ENCODE measurements around the gene CEMIP2.

The CEMIP2 gene

GRCh38 chr9:71655141-71655540 is 113.2 kb downstream of the CEMIP2 start:
- Mint-ChIP-seq H3K4me3 (no peak overlapping the region), H3K9me3 (peaks cover 17% of the 10 kb centered on the region), H3K27ac (no peak overlapping the region), H3K27me3 (peaks cover 3% of the 10 kb centered on the region), H3K4me1 (ENCODE audit: low read depth) (peaks cover 3% of the 10 kb centered on the region), H3K36me3 (ENCODE audit: low read depth) (no peaks in the 10 kb centered on the region)
- no peak for DNase-seq

- peaks cover 3% of the 10 kb centered on the region for H3K27me3 Mint-ChIP-seq
- no peaks in the 10 kb centered on the region for H3K36me3 Mint-ChIP-seq (ENCODE audit: low read depth)
- peaks cover 9% of the 10 kb centered on the region for H3K9me3 Mint-ChIP-seq
- H3K27ac Mint-ChIP-seq = no peak overlapping the region
- DNase-seq = no peak
- peaks cover 7% of the 10 kb centered on the region for H3K4me1 Mint-ChIP-seq (ENCODE audit: low read depth)
- H3K4me3 Mint-ChIP-seq = no peak overlapping the region
Measured at GRCh38 chr9:71652480-71652879, 115.8 kb downstream of the CEMIP2 start.

- no peak overlapping the region for H3K4me3 Mint-ChIP-seq
- peaks cover 17% of the 10 kb centered on the region for H3K4me1 Mint-ChIP-seq (ENCODE audit: low read depth)
- no peak overlapping the region for H3K27ac Mint-ChIP-seq
- H3K36me3 Mint-ChIP-seq (ENCODE audit: low read depth) = no peaks in the 10 kb centered on the region
- no peaks in the 10 kb centered on the region for H3K9me3 Mint-ChIP-seq
- no peaks in the 10 kb centered on the region for H3K27me3 Mint-ChIP-seq
- DNase-seq = no peak
Measured at GRCh38 chr9:71648453-71648852, 119.9 kb downstream of the CEMIP2 start.

GRCh38 chr9:71647094-71647591 is 121.2 kb downstream of the CEMIP2 start:
- Mint-ChIP-seq H3K9me3 (no peaks in the 10 kb centered on the region), H3K4me3 (peak overlapping the region; percentile 33), H3K27me3 (no peaks in the 10 kb centered on the region), H3K4me1 (ENCODE audit: low read depth) (peaks cover 17% of the 10 kb centered on the region), H3K27ac (no peak overlapping the region), H3K36me3 (ENCODE audit: low read depth) (no peaks in the 10 kb centered on the region)
- DNase-seq = no peak

GRCh38 chr9:71646131-71646530 is 122.2 kb downstream of the CEMIP2 start:
- H3K4me3 Mint-ChIP-seq = no peak overlapping the region
- peaks cover 17% of the 10 kb centered on the region for H3K4me1 Mint-ChIP-seq (ENCODE audit: low read depth)
- H3K27ac Mint-ChIP-seq = no peak overlapping the region

GRCh38 chr9:71644819-71645362 is 123.4 kb downstream of the CEMIP2 start:
- H3K4me3 Mint-ChIP-seq = no peak overlapping the region
- H3K27me3 Mint-ChIP-seq = no peaks in the 10 kb centered on the region
- H3K9me3 Mint-ChIP-seq = no peaks in the 10 kb centered on the region
- H3K4me1 Mint-ChIP-seq (ENCODE audit: low read depth) = peaks cover 20% of the 10 kb centered on the region
- no peak for DNase-seq
- H3K36me3 Mint-ChIP-seq (ENCODE audit: low read depth) = no peaks in the 10 kb centered on the region
- no peak overlapping the region for H3K27ac Mint-ChIP-seq

More at GRCh38 chr9:71646131-71646530, 122.2 kb downstream of the CEMIP2 start:
- H3K9me3 Mint-ChIP-seq = no peaks in the 10 kb centered on the region
- no peak for DNase-seq
- H3K27me3 Mint-ChIP-seq = no peaks in the 10 kb centered on the region
- H3K36me3 Mint-ChIP-seq (ENCODE audit: low read depth) = no peaks in the 10 kb centered on the region

GRCh38 chr9:71643330-71643729 is 125.0 kb downstream of the CEMIP2 start:
- no peak for DNase-seq
- H3K27ac Mint-ChIP-seq = no peak overlapping the region
- no peaks in the 10 kb centered on the region for H3K27me3 Mint-ChIP-seq
- H3K9me3 Mint-ChIP-seq = no peaks in the 10 kb centered on the region
- no peaks in the 10 kb centered on the region for H3K36me3 Mint-ChIP-seq (ENCODE audit: low read depth)
- H3K4me1 Mint-ChIP-seq (ENCODE audit: low read depth) = peaks cover 35% of the 10 kb centered on the region
- H3K4me3 Mint-ChIP-seq = no peak overlapping the region

- peaks cover 35% of the 10 kb centered on the region for H3K4me1 Mint-ChIP-seq (ENCODE audit: low read depth)
- H3K9me3 Mint-ChIP-seq = no peaks in the 10 kb centered on the region
- no peak overlapping the region for H3K27ac Mint-ChIP-seq
- no peaks in the 10 kb centered on the region for H3K27me3 Mint-ChIP-seq
- no peak for DNase-seq
- no peaks in the 10 kb centered on the region for H3K36me3 Mint-ChIP-seq (ENCODE audit: low read depth)
- H3K4me3 Mint-ChIP-seq = no peak overlapping the region
Measured at GRCh38 chr9:71642056-71642455, 126.3 kb downstream of the CEMIP2 start.

GRCh38 chr9:71638627-71639026 is 129.7 kb downstream of the CEMIP2 start:
- no peak for DNase-seq

GRCh38 chr9:71637926-71638325 is 130.4 kb downstream of the CEMIP2 start:
- Mint-ChIP-seq H3K36me3 (ENCODE audit: low read depth) (no peaks in the 10 kb centered on the region), H3K4me3 (no peak overlapping the region), H3K9me3 (no peaks in the 10 kb centered on the region), H3K4me1 (ENCODE audit: low read depth) (peaks cover 26% of the 10 kb centered on the region), H3K27ac (no peak overlapping the region), H3K27me3 (no peaks in the 10 kb centered on the region)
- no peak for DNase-seq

More at GRCh38 chr9:71638627-71639026, 129.7 kb downstream of the CEMIP2 start:
- peaks cover 26% of the 10 kb centered on the region for H3K4me1 Mint-ChIP-seq (ENCODE audit: low read depth)
- H3K36me3 Mint-ChIP-seq (ENCODE audit: low read depth) = no peaks in the 10 kb centered on the region
- H3K27me3 Mint-ChIP-seq = no peaks in the 10 kb centered on the region
- peak overlapping the region; percentile 30 for H3K4me3 Mint-ChIP-seq
- H3K9me3 Mint-ChIP-seq = no peaks in the 10 kb centered on the region
- peak overlapping the region; percentile 81 for H3K27ac Mint-ChIP-seq

- no peak overlapping the region for H3K4me3 Mint-ChIP-seq
- H3K4me1 Mint-ChIP-seq (ENCODE audit: low read depth) = peaks cover 26% of the 10 kb centered on the region
- no peak for DNase-seq
- no peak overlapping the region for H3K27ac Mint-ChIP-seq
- H3K27me3 Mint-ChIP-seq = no peaks in the 10 kb centered on the region
- no peaks in the 10 kb centered on the region for H3K9me3 Mint-ChIP-seq
- no peaks in the 10 kb centered on the region for H3K36me3 Mint-ChIP-seq (ENCODE audit: low read depth)
Measured at GRCh38 chr9:71637375-71637774, 130.9 kb downstream of the CEMIP2 start.

- peaks cover 26% of the 10 kb centered on the region for H3K4me1 Mint-ChIP-seq (ENCODE audit: low read depth)
- no peaks in the 10 kb centered on the region for H3K27me3 Mint-ChIP-seq
- no peaks in the 10 kb centered on the region for H3K36me3 Mint-ChIP-seq (ENCODE audit: low read depth)
- H3K9me3 Mint-ChIP-seq = no peaks in the 10 kb centered on the region
- DNase-seq = no peak
- no peak overlapping the region for H3K4me3 Mint-ChIP-seq
- no peak overlapping the region for H3K27ac Mint-ChIP-seq
Measured at GRCh38 chr9:71636143-71636839, 132.0 kb downstream of the CEMIP2 start.

GRCh38 chr9:71634752-71635151 is 133.6 kb downstream of the CEMIP2 start:
- H3K36me3 Mint-ChIP-seq (ENCODE audit: low read depth) = no peaks in the 10 kb centered on the region
- H3K27ac Mint-ChIP-seq = no peak overlapping the region

More at GRCh38 chr9:71634752-71635151, 133.6 kb downstream of the CEMIP2 start:
- DNase-seq = no peak
- peaks cover 22% of the 10 kb centered on the region for H3K4me1 Mint-ChIP-seq (ENCODE audit: low read depth)
- no peak overlapping the region for H3K4me3 Mint-ChIP-seq
- H3K27me3 Mint-ChIP-seq = no peaks in the 10 kb centered on the region
- no peaks in the 10 kb centered on the region for H3K9me3 Mint-ChIP-seq
